GM12865 (cell line): ENCODE measurements around the gene PLA2G4F.

Source experiments
- DNase-seq: peaks from one replicate; pipeline ENCODE4 v3.0.0; 2010; ENCODE audit warnings: low read depth
- H3K4me3 ChIP-seq: 2 replicates; pipeline ENCODE4 v1.5.1; 2011; ENCODE audit warnings: mild to moderate bottlenecking, low read depth, low read length, control low read depth
- TF ChIP-seq, protein P1 (sequence below): IDR thresholded peaks from 2 replicates; pipeline ENCODE4 v1.5.1; 2011; ENCODE audit warnings: low read length, control low read depth, low read depth, inconsistent platforms; ENCODE audit not compliant: insufficient read depth; ENCODE audit errors: missing control alignments

Gene PLA2G4F

DNA sequence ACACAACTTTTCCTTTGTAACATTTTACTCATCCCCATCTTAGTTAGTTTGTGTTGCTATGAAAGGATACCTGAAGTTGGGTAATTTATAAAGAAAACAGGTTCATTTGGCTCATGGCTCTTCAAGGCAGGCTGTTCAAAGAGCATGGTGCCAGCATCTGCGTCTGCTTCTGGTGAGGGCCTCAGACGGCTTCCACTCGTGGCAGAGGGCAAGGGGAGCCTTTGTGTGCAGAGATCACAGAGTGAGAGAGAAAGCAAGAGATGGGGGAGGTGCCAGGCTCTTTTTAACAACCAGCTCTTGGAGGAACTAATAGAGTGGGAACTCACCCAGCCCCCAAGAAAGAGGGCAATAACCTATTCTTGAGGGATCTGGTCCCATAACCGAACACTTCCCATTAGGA is 23.1 kb downstream of the PLA2G4F start:
- TF ChIP-seq, protein P1, sequence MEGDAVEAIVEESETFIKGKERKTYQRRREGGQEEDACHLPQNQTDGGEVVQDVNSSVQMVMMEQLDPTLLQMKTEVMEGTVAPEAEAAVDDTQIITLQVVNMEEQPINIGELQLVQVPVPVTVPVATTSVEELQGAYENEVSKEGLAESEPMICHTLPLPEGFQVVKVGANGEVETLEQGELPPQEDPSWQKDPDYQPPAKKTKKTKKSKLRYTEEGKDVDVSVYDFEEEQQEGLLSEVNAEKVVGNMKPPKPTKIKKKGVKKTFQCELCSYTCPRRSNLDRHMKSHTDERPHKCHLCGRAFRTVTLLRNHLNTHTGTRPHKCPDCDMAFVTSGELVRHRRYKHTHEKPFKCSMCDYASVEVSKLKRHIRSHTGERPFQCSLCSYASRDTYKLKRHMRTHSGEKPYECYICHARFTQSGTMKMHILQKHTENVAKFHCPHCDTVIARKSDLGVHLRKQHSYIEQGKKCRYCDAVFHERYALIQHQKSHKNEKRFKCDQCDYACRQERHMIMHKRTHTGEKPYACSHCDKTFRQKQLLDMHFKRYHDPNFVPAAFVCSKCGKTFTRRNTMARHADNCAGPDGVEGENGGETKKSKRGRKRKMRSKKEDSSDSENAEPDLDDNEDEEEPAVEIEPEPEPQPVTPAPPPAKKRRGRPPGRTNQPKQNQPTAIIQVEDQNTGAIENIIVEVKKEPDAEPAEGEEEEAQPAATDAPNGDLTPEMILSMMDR, result no peak
- H3K4me3 ChIP-seq, result no peak overlapping the region
- no peak for DNase-seq

DNA sequence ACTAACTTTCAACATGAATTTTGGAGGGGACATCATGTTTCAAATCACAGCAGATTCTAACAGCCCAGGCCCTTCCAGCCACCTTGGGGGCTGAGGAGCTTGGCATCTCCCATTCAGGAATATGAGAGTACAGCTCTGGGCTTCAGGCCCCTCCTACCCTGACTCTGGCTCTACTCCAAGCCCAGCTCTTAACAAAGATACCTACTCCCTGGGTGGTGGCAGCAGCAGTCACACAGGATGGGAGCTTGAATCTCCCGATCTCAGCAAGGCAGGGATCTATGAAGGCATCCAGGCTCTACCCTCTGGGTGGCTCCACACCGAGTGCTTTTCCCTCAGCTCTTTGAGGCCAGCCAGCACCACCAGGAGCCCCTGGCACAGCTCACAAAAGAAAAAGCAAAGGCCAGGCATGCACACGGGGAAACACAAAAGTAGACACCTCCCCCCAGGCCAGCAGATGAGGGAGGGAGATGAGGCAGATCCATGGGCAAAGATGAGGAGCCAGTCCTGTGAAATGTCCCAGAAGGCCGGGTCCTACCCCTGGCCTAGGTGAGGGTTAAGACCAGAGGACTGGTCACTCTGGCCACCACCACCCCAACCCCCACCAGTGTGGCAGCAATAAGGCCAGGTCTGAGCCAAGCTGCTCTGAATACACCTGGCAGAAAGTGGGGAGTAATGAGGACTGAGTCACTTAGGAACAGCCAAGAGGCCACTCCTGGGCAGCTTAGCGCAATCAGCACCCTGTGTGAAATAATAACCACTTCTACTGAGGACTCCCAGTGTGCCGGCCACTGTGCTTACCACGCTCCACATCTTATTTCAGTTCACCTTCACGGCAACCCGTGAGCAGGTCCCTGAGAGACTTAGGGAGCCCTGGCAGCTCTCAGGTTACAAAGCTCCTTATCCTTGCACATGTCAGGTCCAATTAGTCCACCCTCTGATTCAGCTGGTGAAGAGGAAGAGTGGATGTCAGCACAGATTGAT is 24.3 kb downstream of the PLA2G4F start:
- TF ChIP-seq, protein P1, result no peak
- no peak overlapping the region for H3K4me3 ChIP-seq
- DNase-seq, result no peak

DNA sequence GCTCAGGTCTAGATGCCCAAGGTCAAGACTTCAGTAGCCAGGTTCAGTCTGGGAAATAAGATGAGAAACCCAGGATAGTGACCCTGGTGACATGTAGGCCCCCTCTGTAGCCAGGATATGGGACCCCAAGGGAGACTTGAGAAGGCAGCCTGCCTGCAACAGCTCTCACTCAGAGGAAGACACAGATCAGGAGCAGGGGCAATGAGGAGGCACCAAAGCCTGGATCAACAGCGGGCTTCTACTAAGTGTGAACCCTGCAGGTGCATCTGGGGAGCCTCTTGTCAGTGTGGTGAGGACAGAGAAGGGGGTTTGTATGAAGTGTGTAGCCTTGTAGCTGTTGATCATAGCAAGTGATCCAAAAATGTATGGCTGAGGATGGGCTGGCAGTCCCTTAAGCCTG is 25.4 kb downstream of the PLA2G4F start:
- TF ChIP-seq, protein P1, result no peak
- no peak for DNase-seq
- no peak overlapping the region for H3K4me3 ChIP-seq

DNA sequence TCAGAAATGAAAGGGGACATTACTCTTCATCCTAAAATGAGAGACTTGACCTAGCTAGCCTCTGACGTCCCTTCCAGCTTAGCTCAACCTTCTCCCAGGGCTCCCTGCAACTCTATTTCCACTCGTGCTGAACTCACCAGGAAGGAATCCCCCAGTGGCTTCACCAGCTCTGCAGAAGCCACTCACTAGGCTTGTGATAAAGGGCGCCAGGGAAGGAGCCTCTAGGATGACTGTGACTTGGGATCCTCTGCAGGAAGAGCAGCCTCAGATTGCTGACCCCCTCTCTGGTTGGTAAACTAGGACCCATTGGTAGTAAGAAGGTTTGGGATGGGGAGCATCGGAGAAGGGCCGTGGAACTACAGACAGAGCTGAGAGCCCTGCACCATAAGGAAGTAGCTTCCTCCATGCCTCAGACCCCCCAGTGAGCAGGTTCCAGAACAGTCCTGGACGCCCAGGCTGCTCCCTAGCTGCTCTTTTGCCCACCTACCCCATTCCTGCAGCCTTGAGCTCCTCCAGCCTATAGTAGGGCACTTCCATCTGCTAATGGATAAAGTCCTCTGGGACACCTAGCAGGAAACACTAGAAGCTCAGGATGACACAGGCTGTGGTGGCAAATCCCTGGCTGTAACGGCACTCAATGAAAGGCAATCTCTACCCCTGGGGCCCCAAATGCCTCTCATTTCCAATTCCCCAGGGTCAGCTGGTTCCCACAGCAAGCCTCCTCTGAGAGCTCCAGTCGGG is 26.0 kb downstream of the PLA2G4F start:
- no peak for DNase-seq
- H3K4me3 ChIP-seq, result no peak overlapping the region; the same call in 1 of the 2 replicates
- TF ChIP-seq, protein P1, result no peak

DNA sequence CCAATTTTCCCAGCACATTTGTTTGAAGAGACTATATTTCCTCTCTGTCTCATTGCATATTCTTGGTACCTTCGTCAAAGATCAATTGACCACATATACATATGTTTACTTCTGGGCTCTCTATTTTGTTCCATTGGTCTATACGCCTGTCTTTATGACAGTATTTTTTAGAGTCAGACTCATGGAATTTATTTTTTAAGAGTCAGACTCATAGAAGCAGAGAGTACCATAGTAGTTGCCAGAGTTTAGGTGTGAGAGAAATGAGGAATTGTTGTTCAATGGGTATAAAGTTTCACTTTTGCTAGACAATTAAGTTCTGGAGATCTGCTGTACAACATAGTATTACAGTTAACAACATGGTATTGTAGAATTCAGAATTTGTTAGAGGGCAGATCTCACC is 27.1 kb downstream of the PLA2G4F start:
- no peak for DNase-seq

DNA sequence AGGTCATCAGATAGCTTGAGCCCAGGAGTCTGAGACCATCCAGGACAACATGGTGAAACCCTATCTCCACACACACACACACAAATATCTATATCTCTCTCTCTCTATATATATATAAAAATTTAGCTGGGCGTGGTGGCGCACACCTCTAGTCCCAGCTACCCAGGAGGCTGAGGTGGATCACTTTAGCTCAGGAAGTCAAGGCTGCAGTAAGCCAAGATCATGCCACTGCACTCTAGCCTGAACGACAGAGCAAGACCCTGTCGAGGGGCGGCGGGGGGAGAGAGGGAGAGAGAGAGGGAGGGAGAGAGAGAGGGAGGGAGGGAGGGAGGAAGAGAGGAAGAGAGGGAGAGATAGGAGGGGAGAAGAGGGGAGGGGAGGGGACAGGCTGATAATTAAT is 28.0 kb downstream of the PLA2G4F start:
- TF ChIP-seq, protein P1, result no peak
- DNase-seq, result no peak
- no peak overlapping the region for H3K4me3 ChIP-seq

More for the DNA sequence above, 27.1 kb downstream of the PLA2G4F start:
- TF ChIP-seq, protein P1, result no peak
- peak overlapping the region; percentile 16; the same call in 1 of the 2 replicates for H3K4me3 ChIP-seq
